Tibial nerve (tissue), 4 donors: ENCODE results near the gene PRKAG1. TPM values are rescaled to one million over a fixed set of nuclear protein-coding genes. Genes with fewer than 3 reads are reported as not detected.

Experiments used
- DNase-seq, 2 donors: peaks; one replicate each; pipeline ENCODE4 v3.0.0-alpha.2; 2019; ENCODE audit warnings: low spot score in 2 of 2
- H3K27ac ChIP-seq, 4 donors: fragments of 200-600 bp; sonication (generic) in 3 of 4; one replicate each; pipeline ENCODE4 v1.5.1; 2017 to 2019; ENCODE audit warnings: mild to moderate bottlenecking in 1 of 4
- H3K27me3 ChIP-seq, 2 donors: fragments of 200-600 bp; sonication (generic) in 1 of 2; one replicate each; pipeline versions ENCODE4 v1.5.1 to v1.6.0; 2017 to 2019
- H3K36me3 ChIP-seq, 3 donors: fragments of 200-600 bp; sonication (generic); one replicate each; pipeline ENCODE4 v1.5.1; 2018 to 2019
- H3K4me1 ChIP-seq, 4 donors: fragments of 200-600 bp; sonication (generic) in 3 of 4; one replicate each; pipeline ENCODE4 v1.5.1; 2017 to 2019
- H3K4me3 ChIP-seq, 4 donors: fragments of 200-600 bp; sonication (generic) in 3 of 4; one replicate each; pipeline ENCODE4 v1.5.1; 2017 to 2019; ENCODE audit warnings: mild to moderate bottlenecking in 1 of 4, moderate library complexity in 1 of 4
- H3K9me3 ChIP-seq, 4 donors: fragments of 200-600 bp; sonication (generic) in 3 of 4; one replicate each; pipeline ENCODE4 v1.5.1; 2017 to 2019
- EP300 ChIP-seq, 2 donors: sonication (generic); formaldehyde crosslinking; IDR thresholded peaks; one replicate each; pipeline ENCODE4 v1.6.1; 2017; ENCODE audit warnings: antibody characterized with exemption in 2 of 2, mild to moderate bottlenecking in 1 of 2
- POLR2A ChIP-seq, 2 donors: fragments of 450-650 bp; IDR thresholded peaks; one replicate each; pipeline ENCODE4 v1.6.1; 2017; ENCODE audit warnings: antibody characterized with exemption in 2 of 2, mild to moderate bottlenecking in 2 of 2, moderate library complexity in 2 of 2
- WGBS, 2 donors: methylation state at CpG; one replicate each; pipeline ENCODE4 v1.1.5; 2018; 5-methylcytosine and 5-hydroxymethylcytosine counted together
- total RNA-seq, 4 donors: library from RNA; depleted of rRNA; stranded (reverse); fragments of >200 nt; gene quantifications; one replicate each; pipeline ENCODE4 v1.1.0, GENCODE V29; 2016
- TF ChIP-seq, protein P1 (sequence below), 5 experiments: fragments of 200-600 bp in 3 of 5; fragments of 450-650 bp in 2 of 5; sonication (generic) in 3 of 5; IDR thresholded peaks; one replicate each; pipeline ENCODE4 v1.5.1; 2016 to 2019; ENCODE audit warnings: antibody characterized with exemption in 5 of 5, mild to moderate bottlenecking in 3 of 5, moderate library complexity in 2 of 5

PRKAG1 gene
- total RNA-seq, 4 donors from 2014 or later, result 40.6 to 60.7 (median 46.1) TPM

DNA sequence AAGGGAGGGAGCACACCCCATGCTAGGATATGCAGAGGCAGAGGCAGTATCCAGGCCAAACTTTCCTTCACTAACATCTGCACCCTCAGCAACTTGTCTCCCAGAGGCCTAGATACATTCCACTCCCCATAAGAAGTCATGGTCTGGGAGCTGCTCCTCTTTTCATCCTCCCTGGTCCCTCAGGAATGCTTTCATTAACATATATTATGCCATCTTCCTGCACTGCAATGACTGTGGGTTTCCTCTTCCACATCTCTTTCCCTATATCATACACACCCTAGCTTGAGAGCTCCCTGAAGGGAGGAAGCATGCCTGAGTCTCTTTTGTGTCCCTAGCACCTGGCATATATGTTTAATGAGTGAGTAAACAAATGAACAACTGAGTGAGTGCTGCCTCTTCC lies 28.0 kb downstream of the PRKAG1 start:
- Histone ChIP-seq H3K4me3 (no peak overlapping the region), H3K27ac (no peak overlapping the region), H3K4me1 (peaks cover 0 to 12% (median 2%) of the 10 kb centered on the region in 4 donors), H3K36me3 (no peaks in the 10 kb centered on the region), H3K9me3 (no peaks in the 10 kb centered on the region), H3K27me3 (peaks cover 0 to 95% of the 10 kb centered on the region in 2 donors)
- TF ChIP-seq POLR2A (IDR thresholded peaks at IDR 0.05), result no peak
- TF ChIP-seq EP300 (IDR thresholded peaks at IDR 0.05), result no peak
- TF ChIP-seq, protein P1, sequence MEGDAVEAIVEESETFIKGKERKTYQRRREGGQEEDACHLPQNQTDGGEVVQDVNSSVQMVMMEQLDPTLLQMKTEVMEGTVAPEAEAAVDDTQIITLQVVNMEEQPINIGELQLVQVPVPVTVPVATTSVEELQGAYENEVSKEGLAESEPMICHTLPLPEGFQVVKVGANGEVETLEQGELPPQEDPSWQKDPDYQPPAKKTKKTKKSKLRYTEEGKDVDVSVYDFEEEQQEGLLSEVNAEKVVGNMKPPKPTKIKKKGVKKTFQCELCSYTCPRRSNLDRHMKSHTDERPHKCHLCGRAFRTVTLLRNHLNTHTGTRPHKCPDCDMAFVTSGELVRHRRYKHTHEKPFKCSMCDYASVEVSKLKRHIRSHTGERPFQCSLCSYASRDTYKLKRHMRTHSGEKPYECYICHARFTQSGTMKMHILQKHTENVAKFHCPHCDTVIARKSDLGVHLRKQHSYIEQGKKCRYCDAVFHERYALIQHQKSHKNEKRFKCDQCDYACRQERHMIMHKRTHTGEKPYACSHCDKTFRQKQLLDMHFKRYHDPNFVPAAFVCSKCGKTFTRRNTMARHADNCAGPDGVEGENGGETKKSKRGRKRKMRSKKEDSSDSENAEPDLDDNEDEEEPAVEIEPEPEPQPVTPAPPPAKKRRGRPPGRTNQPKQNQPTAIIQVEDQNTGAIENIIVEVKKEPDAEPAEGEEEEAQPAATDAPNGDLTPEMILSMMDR (IDR thresholded peaks at IDR 0.05), result no peak
- DNase-seq, result no peak

DNA sequence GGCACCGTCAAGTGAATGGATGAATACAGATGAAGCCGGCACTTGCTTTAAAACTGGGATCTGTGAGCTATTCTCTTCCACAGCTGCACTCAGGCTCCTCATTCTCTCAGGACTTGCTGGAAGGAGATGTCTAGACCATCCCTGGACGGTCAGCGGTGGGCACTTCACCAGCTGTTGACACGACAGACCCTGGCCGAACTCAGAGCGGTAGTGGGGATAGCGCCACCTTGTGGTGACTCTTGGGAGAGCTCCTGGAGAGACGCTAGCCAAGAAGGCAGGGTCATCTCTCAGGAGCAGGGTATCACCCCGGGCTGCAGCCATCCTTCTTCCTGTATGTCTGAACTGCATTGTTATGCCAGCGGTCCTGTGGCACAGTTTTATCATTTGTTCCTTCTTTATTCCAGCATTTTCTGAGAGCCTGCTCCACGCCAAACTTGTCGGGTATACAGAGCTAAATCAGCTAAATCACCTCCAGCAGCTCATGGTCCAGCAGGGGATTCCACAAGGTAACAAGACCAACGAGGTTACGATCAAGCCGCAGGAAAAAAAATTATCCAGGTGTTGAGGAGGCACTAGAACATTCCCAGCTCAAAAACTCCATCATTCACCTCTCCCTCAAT lies 30.4 kb downstream of the PRKAG1 start:
- no peaks in the 10 kb centered on the region for H3K4me1 ChIP-seq
- H3K9me3 ChIP-seq, result no peaks in the 10 kb centered on the region
- WGBS, 2 donors, result 31 to 32% methylated on average over 13 to 16 of the region's 16 CpGs
- H3K36me3 ChIP-seq, result no peaks in the 10 kb centered on the region
- no peak for TF ChIP-seq EP300 (IDR thresholded peaks at IDR 0.05)
- TF ChIP-seq, protein P1 (IDR thresholded peaks at IDR 0.05), result peak; percentile 63 to 75 (median 66)
- H3K27ac ChIP-seq, result no peak overlapping the region
- H3K4me3 ChIP-seq, result no peak overlapping the region
- H3K27me3 ChIP-seq, result peaks cover 0 to 96% of the 10 kb centered on the region in 2 donors
- DNase-seq, result peak; percentile 51 to 74

- 49 to 56% methylated on average over 20 to 23 of the region's 23 CpGs for WGBS, 2 donors
These were observed 31.8 kb downstream of the PRKAG1 start for GRCh38 chr12:48986720-48987291.

DNA sequence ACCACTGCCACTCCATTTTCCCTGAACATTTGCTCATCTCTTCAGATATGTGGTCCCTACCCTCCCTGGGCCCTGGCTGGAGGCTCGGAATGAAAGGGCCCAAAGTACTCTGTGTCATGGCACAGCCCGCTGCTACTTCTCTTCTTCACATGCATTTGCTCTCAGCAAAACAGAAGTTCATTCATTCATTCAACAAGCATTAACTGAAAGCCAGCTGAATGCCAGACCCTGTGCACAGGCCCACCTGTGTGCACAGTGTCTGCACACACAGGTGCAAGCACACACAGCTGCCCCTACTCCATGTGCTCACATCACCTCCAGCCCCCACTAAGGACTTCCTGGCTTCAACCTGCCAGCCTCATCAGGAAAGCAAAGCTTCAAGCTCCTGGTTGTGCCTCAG lies 32.7 kb downstream of the PRKAG1 start:
- Histone ChIP-seq H3K27ac (no peak overlapping the region), H3K36me3 (no peaks in the 10 kb centered on the region), H3K4me3 (no peak overlapping the region), H3K4me1 (peaks cover 0 to 7% (median 5%) of the 10 kb centered on the region in 4 donors), H3K9me3 (no peaks in the 10 kb centered on the region), H3K27me3 (peaks cover 0 to 100% of the 10 kb centered on the region in 2 donors)
- WGBS, 2 donors, result 44 to 55% methylated on average over 2 of the region's 2 CpGs
- no peak for DNase-seq
- TF ChIP-seq, protein P1 (IDR thresholded peaks at IDR 0.05), result no peak
- no peak for TF ChIP-seq EP300 (IDR thresholded peaks at IDR 0.05)
- no peak for TF ChIP-seq POLR2A (IDR thresholded peaks at IDR 0.05)

More at GRCh38 chr12:48986720-48987291, 31.8 kb downstream of the PRKAG1 start:
- no peak for DNase-seq
- no peaks in the 10 kb centered on the region for H3K4me1 ChIP-seq
- peaks cover 0 to 98% of the 10 kb centered on the region in 2 donors for H3K27me3 ChIP-seq
- no peaks in the 10 kb centered on the region for H3K9me3 ChIP-seq
- no peak overlapping the region for H3K4me3 ChIP-seq
- TF ChIP-seq, protein P1 (IDR thresholded peaks at IDR 0.05), result no peak
- TF ChIP-seq POLR2A (IDR thresholded peaks at IDR 0.05), result no peak
- H3K27ac ChIP-seq, result no peak overlapping the region
- no peaks in the 10 kb centered on the region for H3K36me3 ChIP-seq

- TF ChIP-seq POLR2A (IDR thresholded peaks at IDR 0.05) (no peak), EP300 (IDR thresholded peaks at IDR 0.05) (no peak)
- TF ChIP-seq, protein P1 (IDR thresholded peaks at IDR 0.05), result no peak
- DNase-seq, result no peak
- peaks cover 0 to 100% of the 10 kb centered on the region in 2 donors for H3K27me3 ChIP-seq
- no peaks in the 10 kb centered on the region for H3K9me3 ChIP-seq
- no peaks in the 10 kb centered on the region for H3K36me3 ChIP-seq
- no peak overlapping the region for H3K4me3 ChIP-seq
- H3K27ac ChIP-seq, result no peak overlapping the region
- 24 to 37% methylated on average over 10 of the region's 10 CpGs for WGBS, 2 donors
- H3K4me1 ChIP-seq, result peaks cover 0 to 12% (median 10%) of the 10 kb centered on the region in 4 donors
These were observed 33.1 kb downstream of the PRKAG1 start for GRCh38 chr12:48985475-48985897.
